Prostate gland (tissue), 2 donors: ENCODE results near the gene BFAR. TPM values are rescaled to one million over a fixed set of nuclear protein-coding genes. Genes with fewer than 3 reads are reported as not detected.

Source experiments
- DNase-seq: peaks from one replicate; pipeline ENCODE4 v3.0.0-alpha.2; 2019; ENCODE audit warnings: low spot score
- H3K27ac ChIP-seq, 2 donors: fragments of 200-600 bp; sonication (generic); 2 replicates each; pipeline ENCODE4 v1.5.1; 2017 to 2019
- H3K27me3 ChIP-seq: fragments of 200-600 bp; sonication (generic); replicated peaks from 2 replicates; pipeline ENCODE4 v1.5.1; 2019; ENCODE audit not compliant: insufficient read depth
- H3K36me3 ChIP-seq, 2 donors: fragments of 200-600 bp; sonication (generic); 1 replicate in 1 of 2; 2 replicates in 1 of 2; pipeline versions ENCODE4 v1.5.1 to v1.8.1; 2017 to 2019
- H3K4me1 ChIP-seq: fragments of 200-600 bp; sonication (generic); replicated peaks from 2 replicates; pipeline ENCODE4 v1.5.1; 2019
- H3K4me3 ChIP-seq, 2 donors: fragments of 200-600 bp; sonication (generic); 2 replicates each; pipeline ENCODE4 v1.5.1; 2017 to 2019
- H3K9me3 ChIP-seq: fragments of 200-600 bp; sonication (generic); 2 replicates; pipeline ENCODE4 v1.5.1; 2017
- POLR2A ChIP-seq: fragments of 450-650 bp; IDR thresholded peaks from one replicate; pipeline ENCODE4 v1.6.1; 2016; ENCODE audit warnings: antibody characterized with exemption, mild to moderate bottlenecking
- POLR2AphosphoS5 ChIP-seq: sonication (generic); formaldehyde crosslinking; IDR thresholded peaks from one replicate; pipeline ENCODE4 v1.6.1; 2017; ENCODE audit warnings: antibody characterized with exemption
- WGBS: methylation state at CpG from one replicate; pipeline ENCODE4 v1.1.5; 2018; 5-methylcytosine and 5-hydroxymethylcytosine counted together
- intact Hi-C: fragments of 100-400 bp; cut with DNase I; formaldehyde crosslinking; loops from one replicate; pipeline ENCODE4 v1.14.2; 2022
- total RNA-seq, 2 donors: library from RNA; depleted of rRNA; stranded (reverse); fragments of >200 nt; gene quantifications; one replicate each; pipeline ENCODE4 v1.1.0, GENCODE V29; 2016
- TF ChIP-seq, protein P1 (sequence below), 4 experiments: fragments of 200-600 bp in 2 of 4; fragments of 450-650 bp in 2 of 4; sonication (generic) in 2 of 4; IDR thresholded peaks; 1 replicate in 3 of 4; 2 replicates in 1 of 4; pipeline ENCODE4 v1.5.1; 2016 to 2019; ENCODE audit warnings: antibody characterized with exemption in 4 of 4, mild to moderate bottlenecking in 2 of 4, moderate library complexity in 2 of 4

Gene BFAR
- total RNA-seq, 2 donors from 2014 or later, result 30.3 to 67.9 TPM

DNA sequence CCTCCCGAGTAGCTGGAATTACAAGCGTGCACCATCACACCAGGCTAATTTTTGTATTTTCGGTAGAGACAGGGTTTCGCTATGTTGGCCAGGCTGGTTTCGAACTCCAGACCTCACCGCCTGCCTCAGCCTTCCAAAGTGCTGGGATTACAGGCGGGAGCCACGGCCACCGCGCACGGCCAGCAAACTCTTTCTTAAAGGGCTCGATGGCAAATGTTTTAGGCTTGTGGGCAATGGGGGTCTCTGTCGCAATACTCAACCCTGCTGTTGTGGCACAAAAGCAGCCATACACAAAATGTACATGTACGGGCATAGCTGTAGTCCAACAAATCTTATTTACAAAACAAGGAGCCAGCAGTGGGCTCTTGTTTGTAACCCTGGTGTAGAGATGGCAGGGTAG, 21.1 kb upstream of the BFAR start:
- Histone ChIP-seq H3K27ac (no peak overlapping the region), H3K27me3 (no peaks in the 10 kb centered on the region), H3K4me1 (no peaks in the 10 kb centered on the region), H3K36me3 (peaks cover 5 to 7% of the 10 kb centered on the region in 2 donors), H3K4me3 (no peak overlapping the region), H3K9me3 (no peaks in the 10 kb centered on the region)
- DNase-seq, result no peak
- intact Hi-C loops, result no loop called here
- WGBS, result over 99% methylated on average over 14 of the region's 14 CpGs
- TF ChIP-seq POLR2AphosphoS5 (no peak), POLR2A (no peak)
- TF ChIP-seq, protein P1, sequence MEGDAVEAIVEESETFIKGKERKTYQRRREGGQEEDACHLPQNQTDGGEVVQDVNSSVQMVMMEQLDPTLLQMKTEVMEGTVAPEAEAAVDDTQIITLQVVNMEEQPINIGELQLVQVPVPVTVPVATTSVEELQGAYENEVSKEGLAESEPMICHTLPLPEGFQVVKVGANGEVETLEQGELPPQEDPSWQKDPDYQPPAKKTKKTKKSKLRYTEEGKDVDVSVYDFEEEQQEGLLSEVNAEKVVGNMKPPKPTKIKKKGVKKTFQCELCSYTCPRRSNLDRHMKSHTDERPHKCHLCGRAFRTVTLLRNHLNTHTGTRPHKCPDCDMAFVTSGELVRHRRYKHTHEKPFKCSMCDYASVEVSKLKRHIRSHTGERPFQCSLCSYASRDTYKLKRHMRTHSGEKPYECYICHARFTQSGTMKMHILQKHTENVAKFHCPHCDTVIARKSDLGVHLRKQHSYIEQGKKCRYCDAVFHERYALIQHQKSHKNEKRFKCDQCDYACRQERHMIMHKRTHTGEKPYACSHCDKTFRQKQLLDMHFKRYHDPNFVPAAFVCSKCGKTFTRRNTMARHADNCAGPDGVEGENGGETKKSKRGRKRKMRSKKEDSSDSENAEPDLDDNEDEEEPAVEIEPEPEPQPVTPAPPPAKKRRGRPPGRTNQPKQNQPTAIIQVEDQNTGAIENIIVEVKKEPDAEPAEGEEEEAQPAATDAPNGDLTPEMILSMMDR (IDR thresholded peaks at IDR 0.05), result no peak

DNA sequence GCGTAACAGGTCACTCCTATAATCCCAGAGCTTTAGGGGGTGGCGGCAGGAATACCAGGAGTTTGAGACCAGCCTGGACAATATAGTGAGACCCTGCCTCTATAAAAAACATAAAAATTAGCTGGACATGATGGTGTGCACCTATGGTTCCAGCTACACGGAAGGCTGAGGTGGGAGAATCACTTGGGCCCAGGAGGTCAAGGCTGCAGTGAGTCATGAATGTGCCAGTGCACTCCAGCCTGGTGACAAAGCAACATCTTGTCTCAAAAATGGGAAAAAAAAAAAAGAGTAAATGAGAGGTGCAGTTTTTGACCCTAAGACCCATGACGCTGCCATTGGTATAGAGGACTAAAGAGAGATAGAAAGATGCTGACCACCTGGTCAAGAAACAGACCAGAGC, 18.8 kb upstream of the BFAR start:
- no peaks in the 10 kb centered on the region for H3K27me3 ChIP-seq
- no peak overlapping the region for H3K27ac ChIP-seq
- intact Hi-C loops, result no loop called here
- TF ChIP-seq POLR2A, result no peak
- TF ChIP-seq, protein P1 (IDR thresholded peaks at IDR 0.05), result no peak
- TF ChIP-seq POLR2AphosphoS5, result no peak
- H3K4me1 ChIP-seq, result no peaks in the 10 kb centered on the region
- DNase-seq, result no peak
- H3K4me3 ChIP-seq, result no peak overlapping the region
- peaks cover 3 to 5% of the 10 kb centered on the region in 2 donors for H3K36me3 ChIP-seq
- WGBS, result 99% methylated on average over 4 of the region's 4 CpGs
- H3K9me3 ChIP-seq, result no peaks in the 10 kb centered on the region

DNA sequence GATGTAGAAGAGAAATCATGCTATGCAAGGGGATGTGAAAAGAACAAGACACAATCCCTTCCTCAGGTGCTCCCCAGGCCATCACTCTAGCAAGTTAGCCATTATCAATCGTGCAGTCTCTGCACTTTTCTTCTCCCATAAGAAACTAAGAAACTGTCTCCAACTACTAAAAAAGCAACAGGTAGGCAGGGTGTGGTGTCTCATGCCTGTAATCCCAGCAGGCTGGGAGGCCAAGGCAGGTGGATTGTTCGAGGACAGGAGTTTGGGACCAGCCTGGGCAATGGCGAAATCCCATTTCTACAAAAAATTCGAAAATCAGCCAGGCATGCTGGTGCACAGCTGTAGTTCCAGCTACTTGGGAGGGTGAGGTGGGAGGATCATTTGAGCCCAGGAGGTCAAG, 16.5 kb upstream of the BFAR start:
- H3K27me3 ChIP-seq, result no peaks in the 10 kb centered on the region
- DNase-seq, result no peak
- peaks cover 0 to 3% of the 10 kb centered on the region in 2 donors for H3K36me3 ChIP-seq
- no peak overlapping the region for H3K4me3 ChIP-seq
- TF ChIP-seq POLR2AphosphoS5 (no peak), POLR2A (no peak)
- TF ChIP-seq, protein P1 (IDR thresholded peaks at IDR 0.05), result no peak
- H3K4me1 ChIP-seq, result no peaks in the 10 kb centered on the region
- H3K27ac ChIP-seq, result no peak overlapping the region
- WGBS, result 80% methylated on average over 4 of the region's 4 CpGs
- intact Hi-C loops, result no loop called here
- no peaks in the 10 kb centered on the region for H3K9me3 ChIP-seq

GRCh38 chr16:14618566-14618965, 14.2 kb upstream of the BFAR start:
- no peak for DNase-seq
- TF ChIP-seq POLR2A, result no peak
- no peak for TF ChIP-seq POLR2AphosphoS5
- TF ChIP-seq, protein P1 (IDR thresholded peaks at IDR 0.05), result no peak
- WGBS, result 92% methylated on average over 7 of the region's 7 CpGs
- Histone ChIP-seq H3K9me3 (no peaks in the 10 kb centered on the region), H3K27ac (no peak overlapping the region), H3K4me3 (no peak overlapping the region), H3K4me1 (no peaks in the 10 kb centered on the region), H3K27me3 (no peaks in the 10 kb centered on the region), H3K36me3 (no peaks in the 10 kb centered on the region)
- intact Hi-C loops, result no loop called here

- H3K27me3 ChIP-seq, result no peaks in the 10 kb centered on the region
- H3K9me3 ChIP-seq, result no peaks in the 10 kb centered on the region
- TF ChIP-seq POLR2A, result no peak
- no peak for TF ChIP-seq POLR2AphosphoS5
- TF ChIP-seq, protein P1 (IDR thresholded peaks at IDR 0.05), result no peak
- no peak for DNase-seq
- H3K4me1 ChIP-seq, result no peaks in the 10 kb centered on the region
- H3K4me3 ChIP-seq, result no peak overlapping the region
- no peaks in the 10 kb centered on the region for H3K36me3 ChIP-seq
- intact Hi-C loops, result no loop called here
- H3K27ac ChIP-seq, result no peak overlapping the region
- 92% methylated on average over 4 of the region's 4 CpGs for WGBS
These were observed 5.7 kb upstream of the BFAR start for GRCh38 chr16:14627078-14627477.
